A549 (cell line): ENCODE results near the gene GNG10. TPM values are rescaled to one million over a fixed set of nuclear protein-coding genes. Genes with fewer than 3 reads are reported as not detected.

Source experiments
- ATAC-seq, 2 experiments: fragments of 200-7000 bp in 1 of 2; fragments of >200 bp in 1 of 2; cut with Nextera tagmentation in 1 of 2; cut with Tn5 transposase in 1 of 2; 3 replicates each; pipeline versions ENCODE4 v1.8.0 to v1.9.1; 2018 to 2020; ENCODE audit warnings: mild to moderate bottlenecking in 1 of 2, moderate library complexity in 1 of 2
- CTCF ChIA-PET: fragments of 300-600 bp; sonication (Branson Sonifier 250); formaldehyde crosslinking; extraction: SDS; loops from one replicate; lab custom pipeline; 2021; ENCODE audit warnings: antibody characterized with exemption, inconsistent platforms; lab: Yijun Ruan, JAX
- POLR2A ChIA-PET: fragments of 350-600 bp; formaldehyde crosslinking; extraction: SDS; loops from one replicate; lab custom pipeline; 2021; ENCODE audit warnings: antibody characterized with exemption, inconsistent platforms; lab: Yijun Ruan, JAX
- DNase-seq, 2 experiments: peaks; one replicate each; pipeline versions ENCODE4 v3.0.0 to v3.0.0-alpha.2; 2011 to 2016; ENCODE audit warnings: low read depth in 1 of 2, low spot score in 1 of 2
- FAIRE-seq: peaks from 2 replicates; lab custom pipeline; 2011; peaks lifted over from hg19 to GRCh38; lab: Jason Lieb, UNC
- H3K27ac ChIP-seq, 2 experiments: fragments of >200 bp; sonication (Bioruptor Twin); formaldehyde crosslinking; 3 replicates each; pipeline ENCODE4 v1.5.1; 2016 to 2017
- H3K4me1 ChIP-seq: fragments of >200 bp; sonication (Bioruptor Twin); formaldehyde crosslinking; 3 replicates; pipeline ENCODE4 v1.6.1; 2016
- H3K4me2 ChIP-seq: fragments of >200 bp; sonication (Bioruptor Twin); formaldehyde crosslinking; 3 replicates; pipeline ENCODE4 v1.6.1; 2016
- H3K4me3 ChIP-seq: fragments of >200 bp; sonication (Bioruptor Twin); formaldehyde crosslinking; 3 replicates; pipeline ENCODE4 v1.5.1; 2016
- H3K9me3 ChIP-seq: fragments of >200 bp; sonication (Bioruptor Twin); formaldehyde crosslinking; 3 replicates; pipeline ENCODE4 v1.6.1; 2016
- BHLHE40 ChIP-seq: IDR thresholded peaks from 2 replicates; pipeline ENCODE4 v1.6.1; 2012; ENCODE audit warnings: low read depth, low read length, inconsistent platforms
- CBX2 ChIP-seq: fragments of 200-600 bp; sonication (generic); IDR thresholded peaks from 2 replicates; pipeline ENCODE4 v1.6.1; 2016; ENCODE audit warnings: low read depth, mild to moderate bottlenecking, borderline replicate concordance
- CBX8 ChIP-seq: fragments of 200-600 bp; sonication (generic); IDR thresholded peaks from 2 replicates; pipeline ENCODE4 v1.6.1; 2016
- CEBPB ChIP-seq, 2 experiments: fragments of >200 bp in 1 of 2; sonication (Bioruptor Twin) in 1 of 2; formaldehyde crosslinking in 1 of 2; IDR thresholded peaks; 2 replicates each; pipeline ENCODE4 v1.6.1; 2012 to 2016
- EHF ChIP-seq: fragments of 250-450 bp; sonication (Bioruptor Pico); IDR thresholded peaks from 2 replicates; pipeline ENCODE4 v1.5.0; 2020; ENCODE audit warnings: mild to moderate bottlenecking
- FOSL2 ChIP-seq, 2 experiments: fragments of 450-650 bp in 1 of 2; fragments of >200 bp in 1 of 2; sonication (Bioruptor Twin) in 1 of 2; formaldehyde crosslinking; IDR thresholded peaks; 2 replicates each; pipeline versions ENCODE4 v1.5.0 to v1.6.1; 2016 to 2020; ENCODE audit warnings: mild to moderate bottlenecking in 1 of 2, moderate library complexity in 1 of 2
- HOXB5 ChIP-seq: fragments of 250-450 bp; sonication (Bioruptor Pico); IDR thresholded peaks from 2 replicates; pipeline ENCODE4 v1.5.0; 2020; ENCODE audit warnings: mild to moderate bottlenecking, moderate library complexity
- JUN ChIP-seq, 2 experiments: fragments of >200 bp; sonication (Bioruptor Twin); formaldehyde crosslinking; IDR thresholded peaks; 2 replicates in 1 of 2; 3 replicates in 1 of 2; pipeline ENCODE4 v1.6.1; 2016 to 2017
- KDM1A ChIP-seq: fragments of 200-600 bp; sonication (generic); IDR thresholded peaks from 2 replicates; pipeline ENCODE4 v1.6.1; 2016; ENCODE audit warnings: low read depth, mild to moderate bottlenecking
- MAFK ChIP-seq: fragments of 450-650 bp; IDR thresholded peaks from 2 replicates; pipeline ENCODE4 v1.6.1; 2014; ENCODE audit not compliant: partially characterized antibody
- MAZ ChIP-seq: fragments of 150-350 bp; IDR thresholded peaks from 2 replicates; pipeline ENCODE4 v1.6.1; 2014; ENCODE audit warnings: antibody characterized with exemption, low read depth, low read length, borderline replicate concordance
- MYC ChIP-seq: IDR thresholded peaks from 2 replicates; pipeline ENCODE4 v1.6.1; 2012; ENCODE audit warnings: mild to moderate bottlenecking, inconsistent platforms, low read length, improper control_type of control experiment, borderline replicate concordance
- NR3C1 ChIP-seq: fragments of >200 bp; sonication (Bioruptor Twin); formaldehyde crosslinking; IDR thresholded peaks from 3 replicates; pipeline ENCODE4 v1.6.1; 2017
- PHF8 ChIP-seq: fragments of 200-600 bp; sonication (generic); IDR thresholded peaks from 2 replicates; pipeline ENCODE4 v1.6.1; 2016; ENCODE audit warnings: low read depth, mild to moderate bottlenecking, antibody characterized with exemption, moderate library complexity, borderline replicate concordance
- POLR2A ChIP-seq: IDR thresholded peaks from 2 replicates; pipeline ENCODE4 v1.6.1; 2012; ENCODE audit warnings: mild to moderate bottlenecking, low read length
- RAD21 ChIP-seq, 2 experiments: fragments of >200 bp in 1 of 2; sonication (Bioruptor Twin) in 1 of 2; formaldehyde crosslinking in 1 of 2; IDR thresholded peaks in 1 of 2; conservative IDR thresholded peaks in 1 of 2; 2 replicates in 1 of 2; 3 replicates in 1 of 2; pipeline ENCODE4 v1.6.1; 2012 to 2018; ENCODE audit warnings: inconsistent platforms in 1 of 2
- RCOR1 ChIP-seq: fragments of 150-350 bp; IDR thresholded peaks from 2 replicates; pipeline ENCODE4 v1.6.1; 2014; ENCODE audit warnings: antibody characterized with exemption, low read length, low read depth
- RFX5 ChIP-seq: fragments of 450-650 bp; IDR thresholded peaks from 2 replicates; pipeline ENCODE4 v1.7.1; 2014; ENCODE audit warnings: antibody characterized with exemption, mild to moderate bottlenecking, moderate library complexity
- RNF2 ChIP-seq: fragments of 200-600 bp; sonication (generic); IDR thresholded peaks from 2 replicates; pipeline ENCODE4 v1.6.1; 2016; ENCODE audit warnings: low read depth, mild to moderate bottlenecking, antibody characterized with exemption, moderate library complexity, borderline replicate concordance
- SMC3 ChIP-seq: fragments of >200 bp; sonication (Bioruptor Twin); formaldehyde crosslinking; IDR thresholded peaks from 3 replicates; pipeline ENCODE4 v1.6.1; 2018; ENCODE audit warnings: inconsistent platforms
- TP53 ChIP-seq: fragments of 250-450 bp; sonication (Bioruptor Pico); IDR thresholded peaks from 2 replicates; pipeline ENCODE4 v1.5.0; 2021; ENCODE audit warnings: mild to moderate bottlenecking, moderate library complexity
- ZSCAN20 ChIP-seq: fragments of 250-450 bp; sonication (Bioruptor Pico); IDR thresholded peaks from 2 replicates; pipeline ENCODE4 v1.8.0; 2022; ENCODE audit warnings: mild to moderate bottlenecking, moderate library complexity
- WGBS: methylation state at CpG from one replicate; pipeline ENCODE4 v1.1.6; 2017; ENCODE audit errors: missing lambda C conversion rate; 5-methylcytosine and 5-hydroxymethylcytosine counted together
- polyA plus RNA-seq, 4 experiments: library from polyadenylated mRNA; depleted of rRNA in 3 of 4; stranded (reverse); fragments of >200 nt; fragmentation: RNase III in 1 of 4; extraction: RNeasy Plus Mini Kit Qiagen cat#74134 plus additional on column Dnase treatment in 1 of 4; gene quantifications; 2 replicates in 3 of 4; 3 replicates in 1 of 4; pipeline ENCODE4 v1.2.3, GENCODE V29; 2011 to 2017
- TF ChIP-seq, protein P1 (sequence below): IDR thresholded peaks from 2 replicates; pipeline ENCODE4 v1.6.1; 2012
- TF ChIP-seq, protein P2 (sequence below): fragments of 450-650 bp; IDR thresholded peaks from 2 replicates; pipeline ENCODE4 v1.6.1; 2014; ENCODE audit warnings: antibody characterized with exemption
- TF ChIP-seq, protein P3 (sequence below): IDR thresholded peaks from 2 replicates; pipeline ENCODE4 v1.6.1; 2012; ENCODE audit warnings: low read depth, borderline replicate concordance
- TF ChIP-seq, protein P4 (sequence below): fragments of >200 bp; sonication (Bioruptor Twin); formaldehyde crosslinking; IDR thresholded peaks from 3 replicates; pipeline ENCODE4 v1.6.1; 2016
- TF ChIP-seq, protein P5 (sequence below): IDR thresholded peaks from 2 replicates; pipeline ENCODE4 v1.6.1; 2012

The GNG10 gene
- polyA plus RNA-seq, 2 of the 4 experiments (the other 2 are of a cell fraction): 70.8 to 102 TPM

DNA sequence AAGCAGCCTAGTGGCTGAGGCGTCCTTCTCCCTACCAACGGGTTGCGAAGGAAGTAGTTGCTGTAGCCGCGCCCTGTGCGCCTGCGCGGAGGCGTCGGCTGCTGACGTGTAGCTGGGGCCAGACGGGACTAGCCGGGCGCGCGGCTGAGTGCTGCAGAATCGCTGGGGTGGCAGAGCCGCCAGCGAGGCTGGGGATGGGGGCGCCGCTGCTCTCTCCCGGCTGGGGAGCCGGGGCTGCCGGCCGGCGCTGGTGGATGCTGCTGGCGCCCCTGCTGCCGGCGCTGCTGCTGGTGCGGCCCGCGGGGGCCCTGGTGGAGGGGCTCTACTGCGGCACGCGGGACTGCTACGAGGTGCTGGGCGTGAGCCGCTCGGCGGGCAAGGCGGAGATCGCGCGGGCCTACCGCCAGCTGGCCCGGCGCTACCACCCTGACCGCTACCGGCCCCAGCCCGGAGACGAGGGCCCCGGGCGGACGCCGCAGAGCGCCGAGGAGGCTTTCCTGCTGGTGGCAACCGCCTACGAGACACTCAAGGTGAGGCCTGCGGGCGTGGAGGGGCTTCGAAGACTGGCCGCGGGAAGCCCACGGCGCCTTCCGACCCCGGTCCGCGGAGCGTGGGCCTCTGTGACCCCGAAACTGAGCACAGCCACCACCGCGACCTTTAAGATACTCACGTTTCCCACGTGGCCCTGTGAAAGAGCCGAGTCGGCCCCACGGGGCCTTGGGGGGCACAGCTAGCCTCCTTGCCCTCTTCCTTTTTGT is 30.0 kb upstream of the GNG10 start, which contains the start of gene DNAJC25:
TSS of gene DNAJC25 (plus strand) at position 121 of the 758 bp plus-strand sequence. CDS start at position 195, 74 bp downstream.
- FAIRE-seq: peak; percentile 86
- DNase-seq: peak; percentile 99
- 2% methylated on average over 54 of the region's 79 CpGs for WGBS
- H3K4me3 ChIP-seq: peak within 1 kb of the TSS; percentile 85
- ChIA-PET POLR2A (interaction anchor here (0.6 to 3.4 kb wide), 29 partner anchors 9 to 748 kb away, joined by 3 to 37 read pairs (median 4); partner anchors contain the start of genes GNG10, HSDL2, PTGR1 and UGCG), CTCF (interaction anchor here (1.0 to 1.8 kb wide), 3 partner anchors 14 to 33 kb away, joined by 3 to 6 read pairs (median 3); no protein-coding TSS in a partner anchor)
- peak; percentile 97 to 98 for ATAC-seq
- peak within 1 kb of the TSS; percentile 89 to 96 for H3K27ac ChIP-seq
- no peaks in the 10 kb centered on the region for H3K9me3 ChIP-seq
- peak within 1 kb of the TSS; percentile 90 for H3K4me2 ChIP-seq
- H3K4me1 ChIP-seq: peaks cover 43% of the 10 kb centered on the region; the same call in 2 of the 3 replicates
- 0 out of 2 replicates have a peak, but pooled peaks have one; percentile 16 for TF ChIP-seq MYC
- TF ChIP-seq NR3C1: no peak
- peak; percentile 39; the same call in 1 of the 2 replicates for TF ChIP-seq CBX8
- TF ChIP-seq FOSL2 (IDR thresholded peaks at IDR 0.05): no peak
- TF ChIP-seq FOSL2 (CRISPR knock-in tag; IDR thresholded peaks at IDR 0.05): no peak
- no peak for TF ChIP-seq RCOR1
- no peak for TF ChIP-seq EHF
- TF ChIP-seq POLR2A: peak; percentile 99
- no peak for TF ChIP-seq MAZ
- peak; percentile 100 for TF ChIP-seq PHF8
- peak; percentile 28; the same call in 1 of the 3 replicates for TF ChIP-seq SMC3
- peak; percentile 54; the same call in 1 of the 2 replicates for TF ChIP-seq RFX5
- TF ChIP-seq, protein P1, sequence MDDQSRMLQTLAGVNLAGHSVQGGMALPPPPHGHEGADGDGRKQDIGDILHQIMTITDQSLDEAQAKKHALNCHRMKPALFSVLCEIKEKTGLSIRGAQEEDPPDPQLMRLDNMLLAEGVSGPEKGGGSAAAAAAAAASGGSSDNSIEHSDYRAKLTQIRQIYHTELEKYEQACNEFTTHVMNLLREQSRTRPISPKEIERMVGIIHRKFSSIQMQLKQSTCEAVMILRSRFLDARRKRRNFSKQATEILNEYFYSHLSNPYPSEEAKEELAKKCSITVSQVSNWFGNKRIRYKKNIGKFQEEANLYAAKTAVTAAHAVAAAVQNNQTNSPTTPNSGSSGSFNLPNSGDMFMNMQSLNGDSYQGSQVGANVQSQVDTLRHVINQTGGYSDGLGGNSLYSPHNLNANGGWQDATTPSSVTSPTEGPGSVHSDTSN: 0 out of 2 replicates have a peak, but pooled peaks have one; percentile 41
- TF ChIP-seq CBX2: no peak
- no peak for TF ChIP-seq CEBPB (IDR thresholded peaks at IDR 0.05)
- peak; percentile 77 for TF ChIP-seq MAFK
- peak; percentile 79; the same call in 1 of the 2 replicates for TF ChIP-seq TP53 (CRISPR knock-in tag)
- TF ChIP-seq, protein P2, sequence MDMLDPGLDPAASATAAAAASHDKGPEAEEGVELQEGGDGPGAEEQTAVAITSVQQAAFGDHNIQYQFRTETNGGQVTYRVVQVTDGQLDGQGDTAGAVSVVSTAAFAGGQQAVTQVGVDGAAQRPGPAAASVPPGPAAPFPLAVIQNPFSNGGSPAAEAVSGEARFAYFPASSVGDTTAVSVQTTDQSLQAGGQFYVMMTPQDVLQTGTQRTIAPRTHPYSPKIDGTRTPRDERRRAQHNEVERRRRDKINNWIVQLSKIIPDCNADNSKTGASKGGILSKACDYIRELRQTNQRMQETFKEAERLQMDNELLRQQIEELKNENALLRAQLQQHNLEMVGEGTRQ: no peak
- no peak for TF ChIP-seq ZSCAN20 (CRISPR knock-in tag)
- no peak for TF ChIP-seq BHLHE40
- TF ChIP-seq, protein P3, sequence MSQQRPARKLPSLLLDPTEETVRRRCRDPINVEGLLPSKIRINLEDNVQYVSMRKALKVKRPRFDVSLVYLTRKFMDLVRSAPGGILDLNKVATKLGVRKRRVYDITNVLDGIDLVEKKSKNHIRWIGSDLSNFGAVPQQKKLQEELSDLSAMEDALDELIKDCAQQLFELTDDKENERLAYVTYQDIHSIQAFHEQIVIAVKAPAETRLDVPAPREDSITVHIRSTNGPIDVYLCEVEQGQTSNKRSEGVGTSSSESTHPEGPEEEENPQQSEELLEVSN: peak; percentile 2; the same call in 1 of the 2 replicates
- no peak for TF ChIP-seq RNF2
- no peak for TF ChIP-seq KDM1A
- TF ChIP-seq RAD21 (conservative IDR thresholded peaks at IDR 0.05 in 1 of 2, IDR thresholded peaks at IDR 0.05 in 1 of 2): 0 out of 5 replicates have a peak, but pooled peaks of 1 of the 2 experiments have one; percentile 34
- peak in 1 of 2 experiments; percentile 90 for TF ChIP-seq JUN (IDR thresholded peaks at IDR 0.05)
- TF ChIP-seq, protein P4, sequence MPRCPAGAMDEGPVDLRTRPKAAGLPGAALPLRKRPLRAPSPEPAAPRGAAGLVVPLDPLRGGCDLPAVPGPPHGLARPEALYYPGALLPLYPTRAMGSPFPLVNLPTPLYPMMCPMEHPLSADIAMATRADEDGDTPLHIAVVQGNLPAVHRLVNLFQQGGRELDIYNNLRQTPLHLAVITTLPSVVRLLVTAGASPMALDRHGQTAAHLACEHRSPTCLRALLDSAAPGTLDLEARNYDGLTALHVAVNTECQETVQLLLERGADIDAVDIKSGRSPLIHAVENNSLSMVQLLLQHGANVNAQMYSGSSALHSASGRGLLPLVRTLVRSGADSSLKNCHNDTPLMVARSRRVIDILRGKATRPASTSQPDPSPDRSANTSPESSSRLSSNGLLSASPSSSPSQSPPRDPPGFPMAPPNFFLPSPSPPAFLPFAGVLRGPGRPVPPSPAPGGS: peak; percentile 99; the same call in 2 of the 3 replicates
- TF ChIP-seq, protein P5, sequence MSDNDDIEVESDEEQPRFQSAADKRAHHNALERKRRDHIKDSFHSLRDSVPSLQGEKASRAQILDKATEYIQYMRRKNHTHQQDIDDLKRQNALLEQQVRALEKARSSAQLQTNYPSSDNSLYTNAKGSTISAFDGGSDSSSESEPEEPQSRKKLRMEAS: peak; percentile 28; the same call in 1 of the 2 replicates
- TF ChIP-seq HOXB5: no peak
- TF ChIP-seq, all 56 proteins: peak for 14
